Dedifferentiated amniotic fluid mesenchymal stem cell (primary cell): ENCODE data around the gene AOX1.
"Not testable (repeated sequence)": the region's sequence is repeated elsewhere in the genome, so short reads cannot be mapped to it uniquely, and the experiment has no call there.

ENCODE experiments used
- DNase-seq: peaks from one replicate; pipeline ENCODE4 v3.0.0-alpha.2; 2016; ENCODE audit errors: extremely low spot score

AOX1 gene

DNA sequence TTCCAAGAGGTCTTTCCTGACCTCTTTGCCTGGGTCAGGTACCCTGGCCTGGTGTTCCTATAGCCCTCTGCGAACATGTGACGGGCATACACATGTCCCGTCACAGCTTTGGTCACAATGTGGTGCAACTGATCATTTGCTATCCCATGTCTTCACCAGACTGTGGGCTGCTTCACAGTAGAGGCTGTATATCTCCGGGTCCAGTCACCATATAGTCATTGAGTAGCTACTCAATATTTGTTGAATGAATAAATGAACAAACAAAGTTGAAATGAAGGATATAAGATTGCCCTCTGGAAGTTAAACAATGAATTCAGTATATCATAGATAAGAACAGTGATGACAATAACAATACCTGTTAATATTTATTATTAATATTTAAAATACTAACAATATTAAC, 16.8 kb downstream of the AOX1 start:
- no peak for DNase-seq

DNA sequence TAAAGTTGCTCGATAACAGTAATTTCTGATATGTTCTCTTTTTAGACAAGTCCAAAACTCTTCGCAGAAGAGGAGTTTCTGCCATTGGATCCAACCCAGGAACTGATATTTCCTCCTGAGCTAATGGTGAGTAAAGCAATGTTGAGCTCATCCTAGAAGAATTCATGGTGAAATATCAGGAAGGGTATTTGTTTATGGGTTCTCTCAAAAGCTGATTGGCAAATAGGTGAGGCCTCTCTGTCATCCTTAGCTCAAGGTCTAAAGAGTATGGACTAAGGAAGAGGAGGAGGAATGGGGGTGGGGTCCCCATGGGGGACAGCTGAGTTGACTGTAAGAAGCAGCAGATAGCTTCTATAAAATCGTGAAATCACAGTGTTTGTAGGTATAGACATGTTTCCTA, 18.2 kb downstream of the AOX1 start:
- DNase-seq: no peak

DNA sequence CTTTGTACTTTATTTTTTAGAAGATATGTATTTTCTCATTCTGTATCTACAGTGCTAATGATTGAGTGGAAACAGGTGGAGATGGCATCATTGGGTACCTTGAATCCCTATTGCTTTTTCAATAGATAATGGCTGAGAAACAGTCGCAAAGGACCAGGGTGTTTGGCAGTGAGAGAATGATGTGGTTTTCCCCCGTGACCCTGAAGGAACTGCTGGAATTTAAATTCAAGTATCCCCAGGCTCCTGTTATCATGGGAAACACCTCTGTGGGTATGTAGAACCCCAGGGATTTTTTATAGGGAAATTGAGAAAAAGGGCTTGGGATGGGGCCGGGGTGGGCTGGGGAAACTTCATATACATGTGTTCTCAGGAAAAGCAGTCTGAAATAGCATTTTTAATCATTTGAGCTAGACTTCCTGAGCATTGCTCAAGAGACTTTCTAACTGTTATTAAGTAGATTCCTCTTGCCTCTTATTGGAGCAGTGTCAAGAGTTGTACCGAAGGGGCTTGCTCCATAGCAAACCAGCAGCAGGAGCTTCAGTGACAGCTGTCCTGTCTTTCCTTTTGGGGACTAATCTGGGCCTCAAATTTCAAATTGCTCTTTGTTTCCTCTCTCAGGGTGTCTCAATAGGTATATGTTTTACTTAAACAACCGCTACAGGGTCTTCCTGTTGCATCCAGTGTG, 18.9 kb downstream of the AOX1 start:
- no peak for DNase-seq

DNA sequence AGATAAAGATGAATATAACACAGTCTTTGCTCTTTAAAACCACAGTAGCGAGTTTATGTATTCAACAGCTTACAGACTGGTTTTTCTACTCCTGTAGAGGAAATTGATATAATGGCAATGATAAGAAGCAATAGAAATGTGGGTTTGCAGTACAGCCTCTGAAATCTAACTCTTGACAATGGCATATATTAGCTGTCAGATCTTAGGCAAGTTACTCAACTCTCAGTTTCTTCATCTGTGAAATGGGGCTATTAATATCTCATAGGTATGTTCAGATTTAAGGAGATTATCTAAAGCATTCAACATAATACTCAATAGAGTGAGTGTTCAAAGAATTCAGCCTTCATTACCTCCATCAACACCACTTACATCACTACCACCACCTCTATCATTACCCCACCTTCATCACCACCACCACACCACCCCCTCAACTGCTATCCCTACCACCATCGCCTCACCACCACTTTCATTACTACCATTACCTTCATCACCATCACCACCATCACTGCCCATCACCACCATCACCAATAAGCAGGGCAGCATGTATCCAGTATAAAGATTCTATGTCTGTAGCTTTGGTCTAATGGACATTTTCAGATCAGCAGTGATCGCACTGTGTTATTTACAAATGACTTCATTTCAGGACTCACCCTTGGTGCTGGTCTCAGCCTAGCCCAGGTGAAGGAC, 22.7 kb downstream of the AOX1 start:
- no peak for DNase-seq

DNA sequence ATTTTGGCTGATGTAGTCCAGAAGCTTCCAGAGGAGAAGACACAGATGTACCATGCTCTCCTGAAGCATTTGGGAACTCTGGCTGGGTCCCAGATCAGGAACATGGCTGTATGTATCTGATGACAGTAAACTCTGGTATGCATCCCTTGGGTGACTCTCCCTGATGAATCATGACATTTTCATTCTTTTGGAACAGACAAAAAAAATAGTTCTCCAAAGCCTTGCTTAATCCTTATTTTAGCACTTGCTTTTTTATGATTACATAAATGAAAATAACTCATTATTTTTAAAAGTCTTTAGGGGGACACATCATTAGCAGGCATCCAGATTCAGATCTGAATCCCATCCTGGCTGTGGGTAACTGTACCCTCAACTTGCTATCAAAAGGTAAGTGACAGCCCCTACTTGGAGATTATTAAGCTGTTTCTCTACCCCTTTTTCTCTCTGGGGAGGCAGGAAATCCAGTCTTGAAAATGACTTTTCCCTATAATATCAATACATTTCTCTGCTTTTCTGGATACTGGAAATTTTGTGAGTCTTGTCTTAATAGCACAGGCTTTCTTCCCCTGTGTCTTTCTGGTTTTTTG, 23.3 kb downstream of the AOX1 start:
- peak; percentile 83 for DNase-seq

DNA sequence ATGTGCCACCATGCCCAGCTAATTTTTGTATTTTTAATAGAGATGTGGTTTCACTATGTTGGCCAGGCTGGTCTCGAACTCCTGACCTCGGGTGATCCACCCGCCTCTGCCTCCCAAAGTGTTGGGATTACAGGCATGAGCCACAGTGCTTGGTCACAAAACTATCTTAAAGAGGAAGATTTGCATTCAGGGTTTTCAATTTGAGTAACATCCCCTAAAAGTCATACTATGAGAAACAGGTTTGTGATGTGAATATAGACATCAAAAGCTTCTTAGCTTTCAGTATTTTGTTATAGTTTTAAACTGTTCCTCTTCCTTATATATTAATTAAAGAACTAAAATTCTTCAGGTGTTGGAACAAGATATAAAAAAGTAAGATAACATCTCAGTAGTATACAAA, 24.4 kb downstream of the AOX1 start:
- DNase-seq: not testable (repeated sequence)

DNA sequence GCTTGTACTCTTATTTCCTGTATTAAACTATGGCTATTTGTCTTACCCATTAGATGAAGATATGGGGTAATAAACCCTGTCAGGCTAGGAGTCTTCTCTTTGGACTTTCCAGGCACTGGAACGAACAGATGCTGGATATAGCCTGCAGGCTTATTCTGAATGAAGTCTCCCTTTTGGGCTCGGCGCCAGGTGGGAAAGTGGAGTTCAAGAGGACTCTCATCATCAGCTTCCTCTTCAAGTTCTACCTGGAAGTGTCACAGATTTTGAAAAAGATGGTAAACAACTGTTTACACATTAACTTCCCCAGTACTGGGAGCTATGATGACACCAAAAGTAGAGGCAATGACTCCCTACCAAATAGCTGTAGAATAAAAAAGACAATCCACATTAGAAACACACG, 27.9 kb downstream of the AOX1 start:
- no peak for DNase-seq

DNA sequence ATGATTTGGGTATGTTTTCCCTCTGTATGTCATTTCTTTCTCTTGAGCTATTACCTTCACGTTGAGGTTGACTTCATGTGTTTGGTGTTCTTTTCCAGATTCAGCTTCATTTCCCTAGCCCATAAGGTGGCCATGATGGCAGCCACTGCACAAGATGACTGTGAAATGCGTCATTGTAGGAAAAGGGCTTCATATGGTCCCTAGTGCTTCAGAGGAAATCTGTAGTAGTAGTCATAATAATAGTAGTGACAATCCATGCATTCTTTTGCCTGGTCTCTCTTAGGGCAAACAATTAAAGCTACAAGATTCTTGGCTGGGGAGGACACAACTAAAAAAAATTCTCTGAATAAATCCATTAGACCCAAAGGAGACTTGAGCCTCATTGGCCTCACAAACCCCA, 28.4 kb downstream of the AOX1 start:
- no peak for DNase-seq

DNA sequence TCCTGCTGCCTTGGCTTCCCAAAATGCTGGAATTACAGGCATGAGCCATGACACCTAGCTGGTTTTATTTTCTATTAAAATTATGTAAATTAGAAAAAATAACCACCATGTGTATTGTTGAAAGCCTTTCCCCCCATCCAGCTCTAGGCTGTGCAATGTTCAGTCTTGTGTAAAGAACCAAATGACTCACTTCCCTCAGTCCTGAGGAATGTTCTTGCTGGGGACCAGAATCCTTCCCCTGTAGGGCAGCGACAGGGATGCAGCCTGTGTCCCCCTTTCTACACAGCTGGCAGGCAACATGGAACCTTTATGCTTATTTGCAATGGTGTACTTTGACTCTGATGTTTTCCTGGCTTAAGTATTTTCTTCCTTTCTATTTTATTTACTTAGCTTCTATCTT, 29.4 kb downstream of the AOX1 start:
- DNase-seq: no peak

DNA sequence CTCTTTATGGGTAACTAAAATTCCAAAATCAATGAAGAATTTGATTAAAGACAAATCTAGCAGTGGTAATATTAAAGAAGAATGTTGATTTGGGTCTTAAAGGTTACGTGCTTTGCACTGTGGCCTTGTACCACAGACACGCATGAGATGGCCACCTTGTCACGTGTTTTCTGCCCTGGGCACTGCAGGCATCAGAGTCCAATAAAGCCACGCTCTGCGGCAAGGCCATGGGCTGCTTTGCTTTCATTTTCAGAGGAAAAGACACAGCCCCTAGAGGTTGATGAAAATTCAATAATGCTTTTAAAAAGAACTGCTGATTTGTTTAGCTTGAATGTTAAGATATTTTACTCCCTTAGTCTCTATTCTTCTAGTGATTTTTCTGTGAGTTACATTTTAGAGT, 30.4 kb downstream of the AOX1 start:
- no peak for DNase-seq

DNA sequence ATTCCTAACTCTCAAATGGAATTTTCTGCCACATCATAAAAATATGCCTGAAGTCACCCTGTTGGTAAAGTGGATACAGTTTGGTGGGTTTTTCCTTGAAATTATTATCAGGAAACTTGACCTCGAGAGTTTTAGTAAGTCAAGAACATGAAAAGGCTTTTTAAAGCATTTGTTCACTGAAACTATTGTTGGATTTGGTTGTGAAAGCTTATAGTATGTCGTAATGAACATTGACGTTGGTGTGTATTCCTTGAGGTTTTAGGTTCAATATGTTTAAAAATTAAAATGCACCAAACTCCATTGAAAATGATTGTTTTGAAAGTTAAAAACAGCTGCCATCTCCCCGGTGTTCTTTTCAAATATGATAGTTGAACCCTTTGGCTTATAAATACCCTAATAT, 30.8 kb downstream of the AOX1 start:
- no peak for DNase-seq

DNA sequence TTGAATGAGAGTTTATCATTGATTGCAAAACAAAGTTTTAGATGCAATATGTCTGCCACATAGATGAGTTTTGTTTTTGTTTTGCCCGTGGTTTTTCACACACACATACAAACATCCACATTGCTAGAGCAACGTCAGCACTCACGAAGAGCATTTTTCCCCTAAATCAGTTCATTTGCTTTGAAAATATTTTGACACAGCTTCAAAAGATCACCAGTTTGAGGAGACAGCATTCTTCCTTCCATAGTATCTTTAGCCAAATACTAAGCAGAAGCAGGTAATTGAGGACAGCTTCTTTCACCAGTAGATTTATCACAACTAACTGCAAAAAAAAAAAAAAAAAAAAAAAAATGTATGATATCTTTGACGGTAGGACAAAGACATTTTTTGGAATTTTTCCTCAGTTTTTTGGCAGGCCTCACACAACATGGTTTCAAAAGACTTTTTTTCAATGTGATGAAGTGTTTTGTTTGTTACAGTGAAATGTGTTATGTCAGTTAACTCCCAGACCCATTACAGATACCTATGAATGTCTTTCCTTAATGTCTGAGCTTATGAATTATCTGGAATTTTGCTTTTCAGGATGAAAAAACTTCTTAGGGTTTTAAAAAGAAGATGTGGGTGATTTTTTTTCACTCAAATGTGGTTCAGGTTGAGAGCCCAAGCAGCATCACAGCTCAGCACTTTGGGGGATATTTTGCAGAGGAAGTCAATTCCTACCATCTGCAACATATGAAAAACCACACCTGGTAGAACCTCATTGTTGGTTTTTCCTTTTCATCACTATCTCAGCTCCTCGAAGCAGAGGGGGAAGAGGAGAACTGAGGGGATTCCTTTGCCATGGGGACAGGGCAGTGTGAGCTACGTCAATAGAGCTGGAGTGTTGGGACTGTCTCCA, 31.6 kb downstream of the AOX1 start:
- DNase-seq: no peak

DNA sequence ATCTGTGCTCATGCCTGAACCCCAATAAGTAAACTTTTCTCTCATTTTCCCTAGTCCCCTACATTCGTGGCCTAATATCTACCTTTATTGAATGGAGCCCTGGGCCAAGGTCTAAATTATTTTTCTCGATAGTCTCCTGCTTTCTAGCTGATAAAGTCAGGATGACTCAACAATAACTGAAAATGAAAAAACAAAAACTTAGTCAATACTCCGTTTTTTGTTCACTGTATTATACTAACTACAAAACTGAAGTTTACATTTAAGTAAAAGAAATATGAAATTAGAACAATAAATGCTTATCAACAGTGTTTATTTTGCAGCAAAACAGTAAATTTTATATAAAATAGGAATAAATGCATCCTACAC, 32.2 kb downstream of the AOX1 start:
- DNase-seq: no peak

DNA sequence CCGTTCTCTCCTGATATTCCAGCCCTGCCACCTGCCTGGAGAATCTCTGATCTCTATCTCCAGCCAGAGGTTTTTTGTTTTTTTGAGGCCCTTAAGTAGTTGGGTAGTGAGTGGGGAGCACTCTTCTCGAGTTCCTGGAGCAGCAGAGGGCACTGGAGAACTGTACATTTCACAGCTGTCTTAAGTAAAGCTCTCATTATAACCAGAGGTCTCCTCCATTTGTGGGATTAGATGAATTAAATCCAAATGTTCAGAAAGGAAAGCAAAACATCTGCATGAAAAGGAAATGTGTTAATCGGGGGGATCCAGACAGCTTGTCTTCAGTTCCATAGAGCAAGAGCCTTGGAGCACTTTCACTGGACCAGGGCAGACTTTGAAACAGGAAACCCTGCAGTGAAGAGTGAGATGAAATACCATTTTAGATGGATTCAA, 32.8 kb downstream of the AOX1 start:
- DNase-seq: peak; percentile 61

DNA sequence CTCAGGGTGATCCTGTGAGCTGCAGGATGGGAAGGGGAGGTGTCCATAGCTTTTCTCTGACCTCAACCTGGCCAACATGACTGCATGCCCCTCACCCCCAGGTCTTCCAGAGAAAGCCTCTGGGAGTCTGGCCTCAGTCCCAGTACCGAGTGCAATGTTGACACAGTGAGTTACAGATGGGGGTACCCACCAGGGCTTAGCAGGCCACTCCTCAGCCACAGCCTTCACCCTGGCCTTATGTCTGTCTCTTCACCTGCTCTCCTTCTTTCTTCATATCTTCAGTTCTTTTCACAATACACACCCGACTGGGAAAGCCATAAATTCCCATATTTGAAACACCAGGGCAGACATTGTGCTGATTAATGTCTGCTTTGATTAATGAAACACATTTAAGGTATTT, 33.5 kb downstream of the AOX1 start:
- DNase-seq: no peak

DNA sequence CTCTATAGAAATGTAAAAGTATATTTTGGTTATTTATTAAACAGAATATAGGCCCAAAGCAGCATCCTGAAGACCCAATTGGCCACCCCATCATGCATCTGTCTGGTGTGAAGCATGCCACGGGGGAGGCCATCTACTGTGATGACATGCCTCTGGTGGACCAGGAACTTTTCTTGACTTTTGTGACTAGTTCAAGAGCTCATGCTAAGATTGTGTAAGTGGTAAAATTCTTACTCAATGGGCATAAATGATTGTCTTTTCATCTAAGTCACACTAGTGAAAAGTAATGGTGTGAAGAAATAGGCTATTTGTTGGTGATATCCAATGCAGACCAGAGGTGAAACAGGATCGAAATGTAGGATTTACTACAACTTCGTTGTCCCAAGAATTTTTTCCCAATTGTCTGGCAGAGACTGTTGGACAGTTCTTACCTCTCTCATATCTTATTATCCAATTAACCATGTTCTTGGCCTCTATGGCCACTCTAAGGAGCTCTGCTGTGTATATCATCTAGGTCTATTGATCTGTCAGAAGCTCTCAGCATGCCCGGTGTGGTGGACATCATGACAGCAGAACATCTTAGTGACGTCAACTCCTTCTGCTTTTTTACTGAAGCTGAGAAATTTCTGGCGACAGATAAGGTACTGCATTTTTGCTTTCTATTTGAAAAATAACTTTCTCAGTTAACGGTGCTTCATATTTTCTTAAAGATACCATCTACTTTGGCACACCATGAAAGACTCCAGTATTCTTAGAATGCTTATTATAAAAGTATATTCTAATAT, 35.0 kb downstream of the AOX1 start:
- DNase-seq: no peak

DNA sequence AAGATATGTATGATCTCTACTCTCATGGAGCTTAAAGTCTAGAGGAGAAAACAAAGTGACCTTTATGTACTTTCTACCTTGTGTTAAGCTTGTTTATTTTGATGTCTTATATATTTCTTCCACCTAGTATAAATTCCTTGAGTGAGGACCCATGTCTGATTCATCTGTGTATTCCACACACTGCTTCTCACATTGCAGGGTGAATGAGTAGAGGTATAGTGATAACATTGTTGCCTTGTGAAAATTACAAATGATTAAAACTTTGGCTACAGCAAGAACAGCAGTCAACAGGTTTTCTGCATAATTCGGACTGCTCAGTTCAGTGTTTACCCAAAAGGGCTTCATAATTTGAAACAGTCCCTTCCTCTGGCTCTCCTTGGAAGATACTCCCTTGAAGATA, 36.3 kb downstream of the AOX1 start:
- no peak for DNase-seq

DNA sequence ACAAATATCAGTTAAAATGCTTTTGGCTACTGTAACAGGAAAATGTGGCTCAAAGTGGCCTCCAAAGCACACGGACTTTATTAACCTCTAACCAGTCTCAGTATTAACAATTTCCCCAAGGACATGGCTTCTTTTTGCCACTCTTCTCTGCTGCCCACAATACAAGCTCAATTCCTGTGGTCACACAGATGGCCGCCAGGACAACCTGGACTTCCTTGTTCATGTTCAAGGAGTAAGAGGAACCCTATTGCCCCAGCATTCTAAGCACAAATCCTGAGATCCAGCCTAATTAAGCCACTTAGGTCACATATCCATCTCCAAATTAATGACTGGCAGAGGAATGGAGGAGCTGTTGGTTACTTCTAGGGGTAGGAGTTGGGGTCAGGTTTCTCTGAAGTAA, 38.2 kb downstream of the AOX1 start:
- DNase-seq: no peak

DNA sequence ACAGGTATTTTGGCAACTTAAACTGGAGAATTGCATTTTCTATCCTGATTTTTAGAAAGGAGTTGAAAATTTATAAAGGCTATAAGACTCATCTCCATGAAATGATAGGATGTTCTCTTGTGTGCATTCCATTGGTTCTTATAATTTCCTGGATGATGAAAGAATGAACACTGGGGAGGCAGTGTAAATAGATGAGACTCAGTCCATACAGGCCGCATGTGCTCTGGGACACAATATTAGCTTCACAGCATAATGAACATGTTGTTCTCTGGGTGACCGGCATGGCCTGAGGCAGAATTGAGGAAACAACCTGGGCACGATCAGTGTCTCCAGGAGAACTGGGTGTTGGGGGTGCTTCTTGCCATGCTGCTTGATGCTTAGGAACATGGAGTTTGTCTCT, 38.8 kb downstream of the AOX1 start:
- no peak for DNase-seq

DNA sequence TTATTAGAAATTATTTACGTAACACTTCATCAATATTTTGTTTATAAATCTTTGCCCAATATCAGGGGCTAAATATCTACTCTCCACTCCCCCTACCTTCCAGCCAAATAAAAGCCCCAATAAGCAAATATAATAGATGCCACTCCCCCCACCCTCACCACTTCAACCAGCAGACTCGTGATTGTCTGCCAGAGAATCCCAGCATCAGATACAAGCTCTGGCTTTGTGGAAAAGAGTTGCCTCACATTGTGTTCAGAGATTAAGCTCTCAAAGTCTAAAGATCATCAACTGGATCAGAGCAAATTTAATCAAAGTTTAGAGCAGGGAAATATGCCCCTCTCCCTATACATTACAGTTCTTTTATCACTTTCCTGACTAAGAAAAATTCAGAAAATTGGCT, 39.5 kb downstream of the AOX1 start:
- no peak for DNase-seq

DNA sequence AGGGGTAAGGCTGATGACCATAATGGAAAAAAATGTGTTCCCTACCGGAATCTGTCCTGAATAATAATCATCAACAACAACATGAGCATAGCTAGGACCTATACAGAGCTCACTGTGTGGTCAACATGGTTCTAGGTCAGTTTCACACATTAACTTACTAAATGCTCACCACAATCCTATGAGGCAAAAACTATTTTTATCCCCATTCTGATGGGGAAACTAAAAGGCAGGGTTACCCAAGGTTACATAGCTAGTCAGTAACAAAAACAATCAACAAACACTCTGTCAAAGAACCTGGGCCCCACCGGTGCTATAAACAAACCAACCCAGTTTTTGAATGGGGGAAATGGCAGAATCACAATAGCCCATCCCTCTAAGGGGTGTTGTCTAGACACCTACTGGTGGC, 40.1 kb downstream of the AOX1 start:
- peak; percentile 24 for DNase-seq
